ENCODE results near the gene KNG1.

DNA sequence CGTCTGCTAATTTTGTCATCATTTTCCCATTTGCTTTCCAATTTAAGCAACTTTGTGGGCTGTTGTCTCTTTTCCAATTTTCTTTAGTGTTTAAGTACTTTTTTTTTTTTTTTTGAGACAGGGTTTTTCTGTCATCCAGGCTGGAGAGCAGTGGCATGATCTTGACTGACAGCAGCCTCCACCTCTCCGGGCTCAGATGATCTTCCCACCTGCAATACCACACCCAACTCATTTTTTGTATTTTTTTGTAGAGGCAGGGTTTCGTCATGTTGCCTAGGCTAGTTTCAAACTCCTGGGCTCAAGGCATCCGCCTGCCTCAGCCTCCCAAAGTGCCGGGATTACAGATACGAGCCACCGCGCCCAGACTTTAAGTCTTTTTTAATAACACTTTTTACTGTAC, 40.1 kb downstream of the KNG1 start:
- TF ChIP-seq POLR2A (IDR thresholded peaks at IDR 0.05; ENCODE audit: low read length) (no peak), GATA1 (IDR thresholded peaks at IDR 0.05; ENCODE audit: low read depth, low read length) (no peak)
